Osteoblast (primary cell): ENCODE measurements around the gene STX1A. TPM values are rescaled to one million over a fixed set of nuclear protein-coding genes. Genes with fewer than 3 reads are reported as not detected.
"Not testable (repeated sequence)": the region's sequence is repeated elsewhere in the genome, so short reads cannot be mapped to it uniquely, and the experiment has no call there.

Experiments
- DNase-seq: peaks from one replicate; pipeline ENCODE4 v3.0.0; 2011; ENCODE audit warnings: low spot score, mixed read lengths; ENCODE audit not compliant: insufficient read length; ENCODE audit errors: missing footprints
- H2AFZ ChIP-seq: 2 replicates; pipeline ENCODE4 v1.6.0; 2011; ENCODE audit warnings: mild to moderate bottlenecking, low read length
- H3K27ac ChIP-seq: 2 replicates; pipeline ENCODE4 v1.5.1; 2011; ENCODE audit warnings: mild to moderate bottlenecking, low read depth, low read length, moderate library complexity
- H3K27me3 ChIP-seq: 2 replicates; pipeline ENCODE4 v1.6.0; 2012; ENCODE audit warnings: mild to moderate bottlenecking, control low read depth, inconsistent platforms, low read length, moderate library complexity; ENCODE audit not compliant: insufficient read depth
- H3K36me3 ChIP-seq: 2 replicates; pipeline ENCODE4 v1.5.1; 2011; ENCODE audit warnings: mild to moderate bottlenecking, low read length, control low read depth, moderate library complexity; ENCODE audit not compliant: insufficient read depth
- H3K4me1 ChIP-seq: 2 replicates; pipeline ENCODE4 v1.5.1; 2011; ENCODE audit warnings: mild to moderate bottlenecking, low read length, control low read depth, moderate library complexity; ENCODE audit not compliant: insufficient read depth
- H3K4me2 ChIP-seq: 2 replicates; pipeline ENCODE4 v1.6.0; 2011; ENCODE audit warnings: mild to moderate bottlenecking, low read length; ENCODE audit not compliant: insufficient read depth
- H3K4me3 ChIP-seq: fragments of 200-600 bp; sonication (generic); 3 replicates; pipeline ENCODE4 v1.5.1; 2012; ENCODE audit warnings: mild to moderate bottlenecking, low read length, inconsistent platforms; ENCODE audit not compliant: insufficient read depth
- H3K79me2 ChIP-seq: 2 replicates; pipeline ENCODE4 v1.6.0; 2012; ENCODE audit warnings: mild to moderate bottlenecking, low read length, control low read depth, inconsistent platforms; ENCODE audit not compliant: insufficient read depth
- H3K9me3 ChIP-seq: 2 replicates; pipeline ENCODE4 v1.5.1; 2011; ENCODE audit warnings: low read depth, low read length, control low read depth
- H4K20me1 ChIP-seq: 2 replicates; pipeline ENCODE4 v1.6.0; 2012; ENCODE audit warnings: mild to moderate bottlenecking, low read length, control low read depth; ENCODE audit not compliant: insufficient read depth
- CTCF ChIP-seq: IDR thresholded peaks from 2 replicates; pipeline ENCODE4 v1.5.1; 2011; ENCODE audit warnings: mild to moderate bottlenecking, low read depth, low read length, moderate library complexity; ENCODE audit errors: extremely low read depth
- total RNA-seq: library from RNA; depleted of rRNA; stranded (reverse); fragments of >200 nt; gene quantifications from 2 replicates; pipeline ENCODE4 v1.2.3, GENCODE V29; 2012

Gene STX1A
- total RNA-seq, 1 donor = 17.4 TPM

GRCh38 chr7:73668103-73668885, 51.2 kb downstream of the STX1A start:
- Histone ChIP-seq H3K4me3 (peak overlapping the region; percentile 77), H3K4me1 (peaks cover 7% of the 10 kb centered on the region), H3K9me3 (no peaks in the 10 kb centered on the region), H3K27ac (no peak overlapping the region), H3K79me2 (peaks cover 2% of the 10 kb centered on the region), H4K20me1 (peaks cover 4% of the 10 kb centered on the region), H2AFZ (peak overlapping the region; percentile 85), H3K4me2 (peak overlapping the region; percentile 89), H3K36me3 (no peaks in the 10 kb centered on the region), H3K27me3 (peaks cover 7% of the 10 kb centered on the region)
- TF ChIP-seq CTCF = no peak
- DNase-seq = peak; percentile 95

- peak within 1 kb of the TSS; percentile 77 for H3K4me3 ChIP-seq
- DNase-seq = peak; percentile 100
- H3K9me3 ChIP-seq = no peaks in the 10 kb centered on the region
- peaks cover 7% of the 10 kb centered on the region for H3K4me1 ChIP-seq
- H3K36me3 ChIP-seq = no peaks in the 10 kb centered on the region
- H3K4me2 ChIP-seq = peak within 1 kb of the TSS; percentile 89
- peak within 1 kb of the TSS; percentile 85 for H2AFZ ChIP-seq
- peaks cover 4% of the 10 kb centered on the region for H4K20me1 ChIP-seq
- H3K27ac ChIP-seq = no peak within 1 kb of the TSS
- H3K79me2 ChIP-seq = peaks cover 2% of the 10 kb centered on the region
- TF ChIP-seq CTCF = peak; percentile 47
- H3K27me3 ChIP-seq = peaks cover 7% of the 10 kb centered on the region
These were observed 51.9 kb downstream of the STX1A start, which contains the start of gene VPS37D for GRCh38 chr7:73667344-73668102. Gene VPS37D (plus strand): TSS chr7:73667831. CDS start chr7:73667959, 128 bp downstream.

GRCh38 chr7:73663033-73663432, 56.4 kb downstream of the STX1A start:
- no peak overlapping the region for H3K4me2 ChIP-seq
- no peaks in the 10 kb centered on the region for H3K4me1 ChIP-seq
- no peaks in the 10 kb centered on the region for H4K20me1 ChIP-seq
- no peaks in the 10 kb centered on the region for H3K79me2 ChIP-seq
- no peak overlapping the region for H2AFZ ChIP-seq
- H3K4me3 ChIP-seq = no peak overlapping the region
- no peaks in the 10 kb centered on the region for H3K9me3 ChIP-seq
- peaks cover 9% of the 10 kb centered on the region for H3K27me3 ChIP-seq
- DNase-seq = no peak
- no peaks in the 10 kb centered on the region for H3K36me3 ChIP-seq
- no peak overlapping the region for H3K27ac ChIP-seq
- TF ChIP-seq CTCF = no peak

GRCh38 chr7:73660594-73660993, 58.9 kb downstream of the STX1A start:
- not testable (repeated sequence) for H3K4me1 ChIP-seq, H3K27ac ChIP-seq, H3K4me2 ChIP-seq, H4K20me1 ChIP-seq, H3K27me3 ChIP-seq, H3K36me3 ChIP-seq, DNase-seq, H3K4me3 ChIP-seq, H2AFZ ChIP-seq, H3K9me3 ChIP-seq, H3K79me2 ChIP-seq
